HepG2 (cell line): ENCODE measurements around the gene GNG3. TPM values are rescaled to one million over a fixed set of nuclear protein-coding genes. Genes with fewer than 3 reads are reported as not detected.

Source experiments
- ATAC-seq: fragments of 200-7000 bp; cut with Tn5 transposase; 3 replicates; pipeline ENCODE4 v1.9.1; 2020; ENCODE audit warnings: mild to moderate bottlenecking, moderate library complexity
- BruUV-seq: library from RNA; stranded (reverse); fragments of 400-500 nt; replicated peaks from 2 replicates; lab custom pipeline; 2021; lab: Mats Ljungman, UMichigan
- CTCF ChIA-PET: fragments of 300-600 bp; formaldehyde crosslinking; extraction: SDS; loops from one replicate; lab custom pipeline; 2021; ENCODE audit warnings: low total read pairs, inconsistent platforms, low intra/inter-chr PET ratio; lab: Yijun Ruan, JAX
- POLR2A ChIA-PET: fragments of 350-600 bp; sonication (Branson Sonifier 250); formaldehyde crosslinking; loops from one replicate; lab custom pipeline; 2020; ENCODE audit warnings: antibody characterized with exemption, inconsistent platforms; lab: Yijun Ruan, JAX
- DNase-seq: peaks from one replicate; pipeline ENCODE4 v3.0.0-alpha.2; 2015; ENCODE audit warnings: low spot score
- FAIRE-seq: peaks from 3 replicates; lab custom pipeline; 2011; peaks lifted over from hg19 to GRCh38; lab: Jason Lieb, UNC
- H2AFZ ChIP-seq: one replicate; pipeline ENCODE4 v1.6.1; 2011; ENCODE audit warnings: low read length, inconsistent platforms
- H3K27ac ChIP-seq: fragments of 300-600 bp; 3 replicates; pipeline ENCODE4 v1.8.0; 2011; ENCODE audit warnings: mixed run types, mild to moderate bottlenecking, mixed read lengths, low read length, inconsistent platforms; ENCODE audit not compliant: insufficient read depth; ENCODE audit errors: extremely low read length
- H3K27me3 ChIP-seq, 2 experiments: fragments of 200-600 bp in 1 of 2; 2 replicates in 1 of 2; 3 replicates in 1 of 2; pipeline versions ENCODE4 v1.6.0 to v1.8.0; 2011; ENCODE audit warnings: low read length in 2 of 2, mild to moderate bottlenecking in 2 of 2, moderate library complexity in 2 of 2, inconsistent platforms in 1 of 2; ENCODE audit not compliant: insufficient read depth in 2 of 2, control insufficient read depth in 1 of 2
- H3K36me3 ChIP-seq, 2 experiments: fragments of 200-600 bp in 1 of 2; replicated peaks in 1 of 2; 2 replicates in 1 of 2; 3 replicates in 1 of 2; pipeline versions ENCODE4 v1.5.1 to v1.8.0; 2011; ENCODE audit warnings: low read length in 2 of 2, inconsistent platforms in 1 of 2; ENCODE audit not compliant: insufficient read depth in 2 of 2, control insufficient read depth in 1 of 2
- H3K4me1 ChIP-seq: 2 replicates; pipeline ENCODE4 v1.5.1; 2012; ENCODE audit warnings: low read length, inconsistent platforms; ENCODE audit not compliant: insufficient read depth
- H3K4me2 ChIP-seq: 2 replicates; pipeline ENCODE4 v1.6.0; 2011; ENCODE audit warnings: low read depth, low read length, inconsistent platforms
- H3K4me3 ChIP-seq, 3 experiments: fragments of 200-600 bp in 1 of 3; sonication (generic), shearing (Covaris generic) in 1 of 3; replicated peaks in 1 of 3; 2 replicates each; pipeline ENCODE4 v1.5.1; 2011 to 2016; ENCODE audit warnings: low read length in 3 of 3, inconsistent platforms in 2 of 3, low read depth in 2 of 3, mild to moderate bottlenecking in 2 of 3, control low read depth in 1 of 3, mixed read lengths in 1 of 3; ENCODE audit not compliant: insufficient read depth in 1 of 3
- H3K79me2 ChIP-seq: one replicate; pipeline ENCODE4 v1.6.1; 2011; ENCODE audit warnings: low read length, inconsistent platforms; ENCODE audit not compliant: insufficient read depth
- H3K9ac ChIP-seq: 2 replicates; pipeline ENCODE4 v1.6.0; 2011; ENCODE audit warnings: mild to moderate bottlenecking, low read depth, low read length, inconsistent platforms; ENCODE audit not compliant: insufficient read depth
- H3K9me3 ChIP-seq: 2 replicates; pipeline ENCODE4 v1.5.1; 2012; ENCODE audit warnings: mild to moderate bottlenecking, low read length
- H4K20me1 ChIP-seq: 2 replicates; pipeline ENCODE4 v1.6.0; 2011; ENCODE audit warnings: inconsistent platforms, mild to moderate bottlenecking, low read length, moderate library complexity; ENCODE audit not compliant: insufficient read depth
- ARNTL ChIP-seq: sonication (generic); formaldehyde crosslinking; IDR thresholded peaks from 2 replicates; pipeline ENCODE4 v1.4.0; 2020; ENCODE audit warnings: mild to moderate bottlenecking, missing genetic modification reagents
- CERS6 ChIP-seq: sonication (generic); formaldehyde crosslinking; IDR thresholded peaks from 2 replicates; pipeline ENCODE4 v1.5.0; 2020; ENCODE audit warnings: missing genetic modification reagents
- GATAD2A ChIP-seq: IDR thresholded peaks from 2 replicates; pipeline ENCODE4 v1.6.1; 2016
- GZF1 ChIP-seq: sonication (generic); formaldehyde crosslinking; IDR thresholded peaks from 2 replicates; pipeline ENCODE4 v1.5.1; 2020; ENCODE audit warnings: mild to moderate bottlenecking, missing genetic modification reagents
- HMGA1 ChIP-seq: sonication (generic); formaldehyde crosslinking; conservative IDR thresholded peaks from 2 replicates; pipeline ENCODE4 v1.4.0; 2020; ENCODE audit warnings: missing genetic modification reagents
- NR0B2 ChIP-seq: sonication (generic); formaldehyde crosslinking; IDR thresholded peaks from 2 replicates; pipeline ENCODE4 v1.4.0; 2020; ENCODE audit warnings: mild to moderate bottlenecking, missing genetic modification reagents
- PBX2 ChIP-seq: IDR thresholded peaks from 2 replicates; pipeline ENCODE4 v1.6.1; 2016; ENCODE audit warnings: control low read depth
- RFXAP ChIP-seq: sonication (generic); formaldehyde crosslinking; IDR thresholded peaks from 2 replicates; pipeline ENCODE4 v1.4.0; 2020; ENCODE audit warnings: missing genetic modification reagents, borderline replicate concordance
- ZFP90 ChIP-seq: sonication (generic); formaldehyde crosslinking; IDR thresholded peaks from 2 replicates; pipeline ENCODE4 v1.8.0; 2022; ENCODE audit warnings: missing genetic modification reagents, mild to moderate bottlenecking, inconsistent platforms, borderline replicate concordance
- ZFYVE20 ChIP-seq: sonication (generic); formaldehyde crosslinking; IDR thresholded peaks from 2 replicates; pipeline ENCODE4 v1.8.0; 2023; ENCODE audit warnings: low read depth, mild to moderate bottlenecking, moderate library complexity, missing genetic modification reagents, borderline replicate concordance
- ZGPAT ChIP-seq: IDR thresholded peaks from 2 replicates; pipeline ENCODE4 v1.6.1; 2016; ENCODE audit warnings: mild to moderate bottlenecking
- ZNF484 ChIP-seq: sonication (generic); formaldehyde crosslinking; IDR thresholded peaks from 2 replicates; pipeline ENCODE4 v1.5.1; 2020; ENCODE audit warnings: mild to moderate bottlenecking, low read depth, missing genetic modification reagents, borderline replicate concordance
- ZNF574 ChIP-seq: sonication (generic); formaldehyde crosslinking; IDR thresholded peaks from 2 replicates; pipeline ENCODE4 v1.4.0; 2020; ENCODE audit warnings: missing genetic modification reagents
- WGBS: methylation state at CpG from one replicate; pipeline ENCODE4 v1.1.6; 2017; ENCODE audit warnings: low lambda C conversion rate; 5-methylcytosine and 5-hydroxymethylcytosine counted together
- in situ Hi-C: cut with HindIII; loops from 2 replicates; pipeline ENCODE4 v1.10.0; 2017; ENCODE audit warnings: low pct_unique_long_range_greater_than_20kb; ENCODE audit not compliant: extremely low pct_ligation_motif_present
- intact Hi-C: fragments of 100-400 bp; cut with micrococcal nuclease; formaldehyde crosslinking; loops from one replicate; pipeline ENCODE4 v1.10.0; 2022; ENCODE audit not compliant: unreplicated experiment
- polyA plus RNA-seq, 8 experiments: library from polyadenylated mRNA; depleted of rRNA in 3 of 8; stranded (reverse) in 7 of 8; unstranded in 1 of 8; fragments of >200 nt; fragmentation: Illumina TruSeq in 4 of 8; extraction: Trizol in 4 of 8; gene quantifications; 2 replicates each; pipeline versions ENCODE4 v1.2.1 to v1.2.3, GENCODE V29; 2011 to 2016; ENCODE audit warnings: low read depth in 4 of 8, missing spikeins in 1 of 8, mixed read lengths in 1 of 8; ENCODE audit not compliant: insufficient read depth in 1 of 8
- total RNA-seq, 5 experiments: library from RNA; depleted of rRNA; stranded (reverse); fragments of >200 nt; fragmentation: Illumina TruSeq; extraction: Trizol; gene quantifications; 2 replicates each; pipeline ENCODE4 v1.2.3, GENCODE V29; 2016; ENCODE audit warnings: low read depth in 1 of 5

Gene GNG3
- total and polyA plus RNA-seq, 2 of the 13 experiments (the other 11 are each of a cell fraction or from before 2014, with no cell fraction given), result not detected

- intact Hi-C loops, result loop anchor here (1.0 to 5.0 kb wide), 3 partner anchors 41 to 114 kb away; partner anchors contain the start of gene TMEM179B
- WGBS, result under 1% methylated on average over 26 of the region's 29 CpGs
- no peak for TF ChIP-seq GATAD2A
- no peak for TF ChIP-seq ZNF484 (CRISPR knock-in tag)
- TF ChIP-seq GZF1 (CRISPR knock-in tag), result no peak
- TF ChIP-seq PBX2 (CRISPR knock-in tag), result 0 out of 2 replicates have a peak, but pooled peaks have one; percentile 10
- TF ChIP-seq ZGPAT (CRISPR knock-in tag), result no peak
- TF ChIP-seq ARNTL, result 0 out of 2 replicates have a peak, but pooled peaks have one; percentile 17
- 0 out of 2 replicates have a peak, but pooled peaks have one; percentile 31 for TF ChIP-seq ZFYVE20 (CRISPR knock-in tag)
- no peak for TF ChIP-seq RFXAP (CRISPR knock-in tag)
- no peak for TF ChIP-seq CERS6
- TF ChIP-seq HMGA1, result no peak
- no peak for TF ChIP-seq NR0B2 (CRISPR knock-in tag)
- TF ChIP-seq ZFP90 (CRISPR knock-in tag), result 0 out of 2 replicates have a peak, but pooled peaks have one; percentile 27
- TF ChIP-seq ZNF574, result peak; percentile 73
Measured at GRCh38 chr11:62728171-62728988, 20.9 kb downstream of the GNG3 start, which contains the start of gene TTC9C. Gene TTC9C, plus strand, starts transcription at chr11:62728486. Its CDS starts 363 bp downstream, at chr11:62728849.

More at GRCh38 chr11:62728171-62728988, 20.9 kb downstream of the GNG3 start, which contains the start of gene TTC9C:
- H3K36me3 ChIP-seq, result peaks cover 1 to 18% of the 10 kb centered on the region in 2 experiments; a peak in 4 of 5 replicates
- TSS peak; percentile 81 for BruUV-seq
- POLR2A ChIA-PET, result interaction anchor here (0.9 to 5.7 kb wide), 32 partner anchors 19 to 185 kb away, joined by 3 to 129 read pairs (median 10); partner anchors contain the start of genes AHNAK, B3GAT3, BSCL2 and C11orf98
- H3K4me1 ChIP-seq, result peaks cover 34% of the 10 kb centered on the region
- H3K9me3 ChIP-seq, result no peaks in the 10 kb centered on the region
- peak within 1 kb of the TSS; percentile 76 for H2AFZ ChIP-seq
- peak; percentile 80 for DNase-seq
- H3K27me3 ChIP-seq, result peaks cover 0 to 3% of the 10 kb centered on the region in 2 experiments; a peak in 1 of 5 replicates
- peak within 1 kb of the TSS; percentile 91 for H3K4me2 ChIP-seq
- ATAC-seq, result peak; percentile 74
- H3K27ac ChIP-seq, result peak within 1 kb of the TSS; percentile 99
- H3K79me2 ChIP-seq, result peaks cover 58% of the 10 kb centered on the region
- H3K4me3 ChIP-seq, result peak within 1 kb of the TSS; percentile 91 to 100 (median 94)
- in situ Hi-C loops, result no loop called here
- CTCF ChIA-PET, result interaction anchor here (0.5 kb wide), 1 partner anchor 106 kb away, joined by 4 read pairs; no protein-coding TSS in a partner anchor
- H4K20me1 ChIP-seq, result peaks cover 30% of the 10 kb centered on the region
- FAIRE-seq, result no peak
- H3K9ac ChIP-seq, result peak within 1 kb of the TSS; percentile 95
